ENCODE measurements around the gene PRR7.

The PRR7 gene

GRCh38 chr5:177438468-177438867 is 8.1 kb upstream of the PRR7 start:
- no peak for TF ChIP-seq CTCF (IDR thresholded peaks at IDR 0.05; ENCODE audit: control insufficient read depth, extremely low read depth, insufficient read depth)
- no peak overlapping the region for H3K4me3 ChIP-seq (ENCODE audit: low read depth, low read length)
- DNase-seq (ENCODE audit: low read depth) = no peak

- H3K4me3 ChIP-seq (ENCODE audit: low read depth, low read length) = no peak overlapping the region
- DNase-seq (ENCODE audit: low read depth) = no peak
- no peak for TF ChIP-seq CTCF (IDR thresholded peaks at IDR 0.05; ENCODE audit: control insufficient read depth, extremely low read depth, insufficient read depth)
These were observed 7.0 kb upstream of the PRR7 start for GRCh38 chr5:177439518-177440053.

GRCh38 chr5:177440211-177440989 is 6.2 kb upstream of the PRR7 start:
- DNase-seq (ENCODE audit: low read depth) = no peak
- H3K4me3 ChIP-seq (ENCODE audit: low read depth, low read length) = no peak overlapping the region
- TF ChIP-seq CTCF (IDR thresholded peaks at IDR 0.05; ENCODE audit: control insufficient read depth, extremely low read depth, insufficient read depth) = no peak

GRCh38 chr5:177440990-177441780 is 5.4 kb upstream of the PRR7 start:
- DNase-seq (ENCODE audit: low read depth) = no peak
- no peak for TF ChIP-seq CTCF (IDR thresholded peaks at IDR 0.05; ENCODE audit: control insufficient read depth, extremely low read depth, insufficient read depth)
- H3K4me3 ChIP-seq (ENCODE audit: low read depth, low read length) = no peak overlapping the region

GRCh38 chr5:177442066-177442826 is 4.4 kb upstream of the PRR7 start:
- no peak overlapping the region for H3K4me3 ChIP-seq (ENCODE audit: low read depth, low read length)
- DNase-seq (ENCODE audit: low read depth) = no peak
- TF ChIP-seq CTCF (IDR thresholded peaks at IDR 0.05; ENCODE audit: control insufficient read depth, extremely low read depth, insufficient read depth) = no peak

GRCh38 chr5:177443144-177443983 is 3.2 kb upstream of the PRR7 start:
- H3K4me3 ChIP-seq (ENCODE audit: low read depth, low read length) = no peak overlapping the region
- DNase-seq (ENCODE audit: low read depth) = no peak

More at GRCh38 chr5:177443144-177443983, 3.2 kb upstream of the PRR7 start:
- no peak for TF ChIP-seq CTCF (IDR thresholded peaks at IDR 0.05; ENCODE audit: control insufficient read depth, extremely low read depth, insufficient read depth)

Measured in LNCaP clone FGC (cell line).